GM18520 (cell line): ENCODE measurements around the gene IGFN1.

Experiments
- ATAC-seq: cut with Tn5 transposase; IDR thresholded peaks from one replicate; pipeline ENCODE4 v1.9.1; 2021; ENCODE audit not compliant: unreplicated experiment

Gene IGFN1

DNA sequence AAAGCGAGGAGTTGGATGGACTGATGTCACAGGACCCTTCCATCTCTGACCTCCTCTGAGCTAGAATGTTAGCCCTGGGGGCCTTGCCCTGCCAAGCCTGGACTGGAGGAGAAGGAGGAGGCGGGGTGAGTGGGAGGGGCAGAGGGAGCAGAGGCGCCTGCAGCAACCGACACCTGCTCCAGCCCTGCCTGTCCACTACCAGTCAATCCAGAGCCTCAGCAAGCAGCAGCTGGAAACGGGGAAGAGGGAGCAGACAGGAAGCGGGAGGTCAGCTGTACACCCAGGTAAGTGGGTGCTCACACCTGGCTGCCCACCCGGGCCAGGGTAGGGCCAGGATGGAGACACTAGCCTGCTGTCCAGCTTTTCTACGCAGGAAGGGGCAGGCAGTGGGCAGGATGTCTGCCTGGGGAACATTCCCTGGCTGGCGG, at the start of gene IGFN1:
IGFN1 (plus strand) TSS at position 201 of the 428 bp plus-strand sequence. CDS start 2,470 bp downstream, outside the sequence.
- no peak for ATAC-seq

DNA sequence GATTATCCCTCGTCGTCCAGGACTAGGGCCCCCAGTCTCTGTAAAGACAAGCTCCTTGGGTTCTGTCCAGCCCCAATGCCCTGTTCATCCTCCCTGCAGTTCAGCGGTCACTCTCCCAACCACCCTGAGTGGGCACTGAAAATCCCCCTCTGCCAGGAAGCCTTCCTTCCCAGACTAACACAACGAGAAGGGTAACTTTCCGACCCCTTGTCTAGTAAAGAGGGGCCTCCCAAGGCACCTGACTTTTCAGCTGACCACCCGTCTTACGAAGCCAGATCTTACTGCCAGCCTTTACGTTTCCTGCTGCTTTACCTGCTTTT, 49.7 kb upstream of the IGFN1 start:
- ATAC-seq: no peak

DNA sequence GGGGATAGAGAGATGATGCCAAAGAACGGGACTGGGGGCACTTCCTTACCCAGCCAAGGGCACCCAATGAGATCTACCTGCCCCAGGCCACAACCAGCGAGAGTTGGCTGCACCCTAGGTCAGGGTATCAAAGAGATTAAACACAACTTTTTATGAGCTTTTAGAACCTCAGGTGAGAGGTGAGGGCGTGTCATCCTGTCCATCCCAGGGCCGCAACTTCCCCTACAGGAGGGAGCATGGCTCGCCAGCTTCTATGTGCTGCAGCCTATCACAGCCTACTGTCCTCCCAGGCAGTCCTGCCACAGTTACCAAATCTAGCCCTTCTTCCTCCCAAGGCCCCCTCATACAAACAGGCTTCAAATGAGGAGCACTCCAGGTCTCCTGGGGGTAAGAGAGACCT, 49.2 kb upstream of the IGFN1 start:
- ATAC-seq: no peak

DNA sequence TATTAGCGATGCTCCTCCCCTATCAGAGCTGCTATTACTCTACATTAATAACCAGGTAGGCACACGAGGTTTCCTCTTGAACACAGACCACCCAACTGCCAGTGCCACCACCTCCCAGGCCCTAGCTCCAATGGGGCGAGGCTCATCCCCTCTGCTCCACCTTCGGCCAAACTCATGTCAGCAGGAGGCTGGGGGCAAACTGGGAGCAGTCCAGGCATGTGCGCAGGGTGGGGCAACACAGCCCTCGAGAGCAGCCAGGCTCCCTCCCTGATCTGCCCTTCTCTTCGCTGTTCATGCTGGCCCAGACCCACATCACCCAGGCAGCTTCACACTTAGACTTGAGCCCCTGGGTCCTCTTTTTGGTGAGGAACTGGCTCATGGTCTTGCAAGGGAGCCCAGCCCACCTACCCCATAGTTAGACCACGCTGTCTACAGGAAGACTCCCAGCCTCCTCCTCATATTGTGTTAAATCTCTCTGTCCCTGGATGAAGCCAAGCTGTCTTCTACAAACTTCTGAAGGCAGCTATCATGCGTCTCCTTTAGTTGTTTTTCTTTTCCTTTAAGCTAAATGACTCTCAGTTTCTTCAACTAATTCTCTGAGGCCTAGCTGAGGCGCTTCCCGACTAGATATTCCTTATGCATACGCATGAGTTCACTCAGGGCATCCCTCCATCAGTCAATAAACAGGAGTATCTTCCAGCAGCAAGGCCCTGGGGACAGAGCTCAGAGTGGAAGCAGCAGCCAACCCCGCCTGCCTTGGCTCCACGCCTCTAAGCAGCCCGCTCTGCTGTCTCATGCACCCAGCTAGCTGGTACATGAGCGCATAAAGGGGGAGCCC, 48.4 kb upstream of the IGFN1 start:
- ATAC-seq: no peak

DNA sequence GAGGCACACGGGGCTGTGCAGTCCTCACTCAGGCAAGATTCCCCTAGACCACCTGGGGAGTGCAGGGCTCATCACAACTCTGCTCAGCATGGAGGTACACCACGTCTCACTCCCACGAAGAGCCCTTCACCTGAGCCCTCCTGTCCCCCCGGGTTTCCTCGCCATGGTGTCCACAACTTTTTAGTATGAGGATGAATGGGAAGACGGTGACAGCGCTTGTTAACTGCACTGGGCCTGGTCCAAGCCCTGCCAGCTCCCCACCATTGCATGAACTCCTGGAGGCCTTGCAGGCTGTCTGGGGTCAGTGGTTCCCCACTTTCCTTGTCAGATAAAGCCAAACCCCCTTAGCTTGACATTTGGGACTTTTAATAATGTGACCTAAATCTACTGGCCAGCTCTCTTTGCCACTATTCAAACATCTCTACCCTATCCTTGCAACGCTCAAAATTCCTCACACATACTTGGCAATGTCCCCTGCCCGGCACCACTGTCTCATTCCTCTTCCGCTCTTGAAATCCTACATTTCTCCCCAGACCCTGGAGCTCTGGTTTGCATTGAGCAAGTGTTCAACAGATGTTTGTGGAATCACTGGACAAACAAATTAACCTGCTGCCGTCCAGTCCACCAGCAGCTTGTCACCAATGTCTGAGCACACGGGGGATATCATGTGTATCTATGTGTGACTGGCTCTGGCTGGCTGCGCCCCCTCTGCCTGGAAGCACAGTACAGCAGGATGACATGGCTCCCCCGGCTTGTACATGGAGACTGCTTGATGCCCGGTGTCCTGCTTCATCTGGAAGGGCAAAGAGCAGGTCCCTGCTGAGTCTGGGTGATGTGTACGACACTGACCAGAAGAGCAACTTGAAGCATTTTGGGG, 47.5 kb upstream of the IGFN1 start:
- no peak for ATAC-seq

DNA sequence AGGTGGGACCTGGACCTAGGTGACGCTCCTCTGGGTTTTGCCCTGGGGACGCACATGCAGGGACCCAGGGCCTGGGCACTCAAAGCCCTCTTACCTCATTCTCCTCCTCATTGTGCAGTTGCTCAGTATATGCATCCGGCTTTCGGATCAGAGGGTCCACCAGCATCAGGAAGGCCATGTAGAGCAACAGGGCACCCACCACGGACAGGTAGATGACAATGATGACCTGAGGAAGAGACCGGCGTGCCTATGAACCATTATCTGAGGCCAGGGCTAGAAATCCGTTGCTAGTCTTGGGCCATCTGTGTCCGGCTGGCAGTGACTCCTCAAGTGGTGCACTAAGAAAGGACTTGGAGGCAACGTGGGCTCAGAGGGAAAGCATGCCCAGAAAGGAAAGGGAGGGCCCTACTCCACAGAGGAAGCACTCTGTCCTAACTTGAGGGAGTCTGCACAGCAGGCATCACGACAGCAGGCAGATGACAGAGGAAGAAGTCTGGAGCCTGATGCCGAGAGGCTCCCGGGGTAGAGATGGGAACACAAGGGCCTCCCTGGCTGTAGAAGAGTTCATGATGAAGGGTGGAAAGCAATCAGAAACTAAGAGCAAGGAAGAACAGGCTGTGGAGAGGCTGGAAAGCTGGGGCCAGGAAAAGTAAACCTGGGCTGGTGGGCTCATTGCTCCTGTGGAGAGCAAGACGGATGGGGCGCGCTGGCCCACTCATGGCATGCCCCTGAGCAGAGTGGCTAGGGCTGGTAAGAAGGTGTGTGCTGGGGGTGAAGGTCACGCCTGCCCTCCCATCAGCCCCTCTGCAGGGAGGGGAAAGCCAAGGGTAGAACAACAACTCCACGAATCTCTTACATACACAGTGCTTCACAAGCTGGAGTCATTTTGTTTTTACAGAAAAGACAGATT, 46.6 kb upstream of the IGFN1 start:
- no peak for ATAC-seq

DNA sequence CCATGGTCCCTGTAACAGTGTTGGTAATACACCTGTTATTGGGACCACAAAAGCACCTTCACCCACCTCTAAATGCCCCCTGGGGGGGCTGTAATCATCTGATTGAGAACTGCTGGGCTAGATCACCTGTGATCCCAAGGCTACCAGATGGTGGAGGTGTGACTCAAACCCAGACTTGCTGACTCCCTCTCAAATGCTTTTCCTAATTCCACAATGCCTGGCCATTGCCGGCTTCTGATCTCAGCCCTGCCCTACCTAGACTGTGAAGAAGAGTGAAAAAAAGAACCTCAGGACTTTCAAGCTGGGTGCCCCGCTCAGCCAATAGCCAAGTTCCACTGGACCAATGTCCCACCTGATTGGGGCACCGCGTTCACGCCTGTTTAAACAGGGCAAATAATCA, 45.9 kb upstream of the IGFN1 start:
- ATAC-seq: no peak

DNA sequence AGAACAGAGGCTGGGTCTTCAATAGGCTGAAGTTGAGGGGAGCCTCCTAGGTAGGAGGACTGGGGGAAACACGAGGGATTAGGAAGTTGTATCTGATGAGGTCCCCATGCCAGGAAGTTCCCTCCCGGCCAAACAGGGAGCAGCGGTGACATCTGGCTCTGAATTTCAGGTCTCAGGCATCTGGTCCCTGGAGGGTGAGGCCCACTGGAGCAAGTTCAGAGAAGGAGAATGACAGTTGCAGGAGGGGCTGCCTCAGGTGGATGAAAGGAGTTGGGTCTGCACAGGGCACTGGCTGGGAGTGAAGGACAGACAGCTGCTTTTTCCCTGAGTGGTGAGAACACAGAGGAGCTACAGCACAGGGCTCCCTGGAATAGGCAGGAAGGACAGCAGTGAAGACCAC, 45.5 kb upstream of the IGFN1 start:
- ATAC-seq: no peak

DNA sequence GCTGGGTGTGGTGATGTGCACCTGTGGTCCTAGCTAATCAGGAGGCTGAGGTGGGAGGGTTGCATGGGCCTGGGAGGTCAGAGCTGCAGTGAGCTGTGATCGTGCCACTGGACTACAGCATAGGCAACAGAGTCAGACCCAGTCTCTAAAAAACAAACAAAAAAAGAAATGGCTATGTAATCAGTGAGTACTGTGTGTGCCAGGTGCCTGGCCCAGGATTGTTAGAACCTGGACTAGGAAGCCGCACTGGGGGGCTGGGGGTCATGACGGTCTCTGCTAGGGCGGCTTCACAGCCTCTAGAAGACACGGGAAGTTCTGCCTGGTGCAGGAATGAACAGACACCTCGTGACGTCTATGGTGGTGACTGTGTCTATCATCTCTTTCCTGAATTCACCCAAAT, 44.8 kb upstream of the IGFN1 start:
- ATAC-seq: no peak

DNA sequence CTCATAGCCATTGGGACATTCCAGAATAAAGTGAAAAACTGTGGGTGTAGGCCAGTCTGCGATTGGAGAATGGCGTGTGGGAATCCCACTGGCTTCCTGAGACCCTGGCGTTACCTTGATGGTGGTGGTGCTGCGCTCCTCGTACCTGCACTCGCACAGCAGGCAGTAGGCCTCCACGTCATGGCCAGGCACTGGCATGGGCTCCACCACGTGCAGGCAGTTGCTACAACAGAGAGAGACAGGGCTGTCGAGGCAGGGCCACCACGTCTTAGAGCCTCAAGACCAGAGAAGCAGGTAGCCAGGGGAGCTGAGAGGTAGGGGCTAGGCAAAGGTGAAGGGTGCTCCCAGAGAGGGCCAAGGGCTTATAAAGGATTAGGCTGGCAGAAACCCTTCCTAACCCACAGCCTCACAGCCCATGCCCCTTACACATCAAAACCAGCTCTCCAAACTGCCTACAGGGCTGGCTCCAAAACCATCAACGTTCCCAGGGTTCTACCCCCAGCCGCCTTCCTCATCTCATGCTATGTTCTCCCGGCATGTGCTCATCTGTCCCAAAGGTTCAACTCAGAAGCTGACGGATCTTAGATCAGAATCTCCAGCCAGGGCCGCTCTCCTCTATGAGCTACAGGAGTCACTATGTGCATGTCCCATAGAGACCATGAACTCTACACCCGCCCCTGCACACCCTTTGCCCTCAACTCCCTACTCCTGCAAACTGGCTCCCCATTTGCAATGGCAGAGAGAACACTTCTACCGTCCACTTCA, 43.8 kb upstream of the IGFN1 start:
- no peak for ATAC-seq

DNA sequence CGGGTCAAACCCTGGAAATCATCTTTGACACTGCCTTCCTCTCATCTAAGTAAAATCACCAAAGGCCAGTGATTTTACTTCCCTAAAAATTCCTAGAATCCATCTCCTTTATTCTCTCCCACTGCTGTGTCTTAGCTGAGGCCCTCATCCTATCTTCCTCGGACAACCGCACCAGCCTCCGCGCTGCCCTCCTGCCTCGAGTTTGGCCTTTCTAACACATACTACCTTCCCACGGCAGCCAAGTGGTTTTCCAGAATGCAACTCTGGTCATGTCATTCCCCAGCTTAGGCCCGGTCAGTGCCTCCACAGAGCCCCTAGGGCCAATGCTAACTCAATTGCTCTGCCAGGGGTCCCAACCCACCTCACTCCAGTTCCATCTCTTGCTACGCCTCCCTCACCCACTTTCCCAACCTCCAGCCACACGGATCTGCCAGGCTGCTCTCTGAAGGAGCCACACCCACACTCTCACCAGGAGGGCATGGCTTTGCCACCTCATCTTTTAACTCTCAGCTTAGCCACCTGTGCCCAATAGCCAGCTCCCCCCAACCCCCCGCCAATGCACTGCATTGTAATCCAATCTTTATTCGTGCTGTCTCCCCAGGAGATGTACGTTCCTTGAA, 43.1 kb upstream of the IGFN1 start:
- ATAC-seq: no peak

DNA sequence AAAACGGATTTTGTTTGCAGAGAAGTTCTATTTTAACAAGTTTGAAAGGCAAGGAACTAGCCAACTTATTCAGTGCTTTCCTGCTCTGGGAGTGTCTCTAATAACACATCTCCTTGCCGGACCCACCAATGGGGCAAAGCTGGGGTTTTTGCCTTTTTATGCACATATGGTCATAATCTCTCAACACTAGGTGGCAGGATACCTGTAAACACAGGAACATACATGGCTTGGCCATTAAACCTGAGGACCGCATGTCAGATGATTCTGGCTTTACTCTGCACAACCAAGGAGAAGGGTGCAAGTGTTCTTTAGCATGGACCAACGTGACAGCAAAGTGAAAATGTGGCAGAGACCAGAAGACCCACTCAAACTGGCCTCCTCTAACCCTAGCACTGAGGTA, 41.2 kb upstream of the IGFN1 start:
- no peak for ATAC-seq

DNA sequence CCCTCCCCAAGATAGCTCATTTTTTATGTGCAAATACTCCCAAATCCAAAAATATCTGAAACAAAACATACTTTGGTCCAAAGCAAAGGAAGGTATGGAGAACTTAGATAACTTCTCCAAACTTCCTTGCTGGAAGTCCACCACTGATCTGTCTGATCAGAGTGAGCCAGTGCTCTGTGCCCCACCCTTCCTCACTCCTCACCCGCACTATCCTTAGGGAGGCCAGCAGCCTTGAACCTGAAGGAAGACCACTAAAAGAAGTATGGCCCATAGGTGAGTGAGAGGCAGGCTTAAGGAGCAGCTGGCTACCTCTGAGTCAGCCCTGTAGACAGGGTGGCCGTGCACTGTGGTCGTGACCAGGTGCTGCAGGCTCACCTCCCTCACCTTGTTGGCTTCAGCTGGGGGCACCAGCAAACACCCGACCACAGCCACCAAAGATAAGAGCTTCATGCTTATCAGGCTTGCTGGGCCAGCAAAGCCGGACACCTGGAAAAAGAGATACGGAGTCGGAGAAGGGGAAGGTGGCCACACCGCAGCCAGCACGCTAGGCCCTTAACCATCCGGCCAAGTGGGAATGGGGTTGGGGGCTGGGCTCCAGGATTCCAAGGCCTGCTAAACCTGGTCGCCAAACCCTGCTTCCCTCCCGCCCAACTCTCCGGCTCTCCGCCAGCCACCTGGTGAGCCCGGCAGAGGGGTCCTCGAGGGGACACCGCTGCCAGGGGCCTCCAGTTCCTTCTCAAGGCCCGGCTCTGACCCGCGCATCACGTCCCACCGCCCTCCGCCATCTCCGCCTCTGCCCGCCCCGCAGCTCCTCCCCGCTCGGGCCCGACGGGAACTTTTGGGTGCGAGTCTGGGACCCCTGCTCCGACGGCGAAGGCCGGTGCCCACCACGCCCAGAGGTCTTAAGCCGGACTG, 36.9 kb upstream of the IGFN1 start:
- ATAC-seq: peak; percentile 20

DNA sequence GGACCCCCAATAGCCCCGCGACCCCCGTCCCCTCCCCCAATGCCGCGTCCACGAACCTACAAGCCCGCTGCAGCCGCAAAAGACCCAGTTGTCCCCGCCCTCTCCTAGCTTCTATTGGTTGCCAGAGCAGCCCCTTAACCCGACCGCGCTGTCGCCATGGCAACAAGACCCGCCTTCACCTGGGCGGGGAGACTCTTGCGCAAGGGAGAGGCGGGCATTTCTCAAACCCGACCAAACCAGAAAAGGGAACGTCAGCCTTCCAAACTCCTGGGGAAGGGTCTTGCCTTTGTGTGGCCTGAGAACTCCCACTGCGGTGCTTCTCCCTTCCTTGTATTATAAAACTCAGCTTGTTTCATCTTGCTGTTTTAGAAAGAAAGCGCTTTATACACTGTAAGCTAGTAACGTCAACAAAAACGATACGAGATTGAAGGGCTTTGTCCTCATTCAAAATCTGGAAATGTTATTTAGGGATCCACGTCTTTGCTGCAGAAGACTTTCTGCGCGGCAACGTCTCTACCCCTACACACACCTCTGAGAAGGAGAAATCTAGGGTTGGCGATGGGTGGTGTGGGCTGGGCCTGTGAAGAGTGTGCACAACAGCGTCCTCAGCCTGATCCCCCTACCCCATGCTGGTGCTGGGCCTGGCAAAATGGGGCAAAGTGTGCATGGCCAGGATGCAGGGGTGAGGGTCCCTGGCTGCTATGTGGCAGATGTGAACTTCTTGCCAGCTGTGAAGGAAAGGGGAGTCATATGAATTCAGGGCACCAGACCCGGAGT, 36.0 kb upstream of the IGFN1 start, which contains the start of gene TMEM9:
TMEM9 (minus strand) TSS at position 86 of the 777 bp plus-strand sequence. CDS start 551 bp downstream, outside the sequence.
- peak; percentile 93 for ATAC-seq

DNA sequence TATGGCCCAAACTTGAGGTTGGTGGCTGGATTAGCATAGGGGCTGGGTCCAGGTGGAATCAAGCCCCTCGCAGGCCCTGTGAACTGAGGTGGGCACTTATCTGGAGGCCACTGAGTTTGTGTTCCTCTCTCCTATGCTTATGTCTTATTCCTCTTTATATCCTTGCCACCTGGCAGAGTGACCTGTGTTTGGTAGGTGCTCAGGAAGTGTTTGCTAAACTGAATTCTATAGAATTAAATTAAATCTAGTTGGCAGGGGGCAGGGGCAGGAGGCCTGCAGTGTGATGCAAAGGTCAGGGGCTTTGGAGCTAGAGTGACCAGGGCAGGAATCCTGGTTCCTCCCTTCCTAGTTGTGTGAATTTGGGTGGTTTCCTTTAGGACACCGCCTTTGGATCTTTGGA, 35.3 kb upstream of the IGFN1 start:
- no peak for ATAC-seq

DNA sequence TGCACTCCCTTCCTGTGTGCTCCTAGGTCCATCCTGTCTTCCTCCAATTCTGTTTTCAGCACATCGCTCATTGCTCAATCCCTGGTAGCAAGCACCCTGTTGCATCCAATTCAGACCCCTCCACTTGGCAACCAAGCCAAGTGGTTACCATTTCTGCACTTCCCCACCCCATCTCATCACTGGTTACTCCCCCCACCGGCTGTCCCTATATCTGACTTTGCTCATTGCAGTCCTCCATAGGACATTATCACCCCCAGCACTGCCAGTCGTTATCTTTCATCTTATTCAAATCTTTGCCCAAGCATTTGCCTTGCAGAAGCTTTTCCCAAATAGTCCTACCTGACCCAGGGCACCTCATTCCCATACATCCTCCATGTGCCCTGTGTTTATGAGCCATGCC, 34.3 kb upstream of the IGFN1 start:
- ATAC-seq: no peak

DNA sequence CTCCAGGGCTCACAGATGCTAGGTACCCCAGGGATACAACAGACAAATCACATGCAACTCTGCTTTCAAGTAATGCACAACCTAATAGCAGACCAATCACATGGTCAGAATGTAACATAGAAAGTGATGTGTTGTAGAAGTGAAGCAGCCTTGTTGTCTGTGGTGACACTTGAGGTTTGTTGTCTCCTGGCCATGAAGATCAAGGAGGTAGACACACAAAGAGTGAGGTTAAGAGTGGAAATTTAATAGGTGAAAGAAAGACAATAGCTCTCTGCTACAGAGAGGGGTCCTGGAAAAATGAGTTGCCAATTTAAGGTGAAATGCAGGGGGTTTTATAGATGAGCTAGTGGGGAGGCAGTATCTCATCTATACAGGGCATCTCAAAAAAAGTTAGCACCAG, 33.8 kb upstream of the IGFN1 start:
- ATAC-seq: no peak

DNA sequence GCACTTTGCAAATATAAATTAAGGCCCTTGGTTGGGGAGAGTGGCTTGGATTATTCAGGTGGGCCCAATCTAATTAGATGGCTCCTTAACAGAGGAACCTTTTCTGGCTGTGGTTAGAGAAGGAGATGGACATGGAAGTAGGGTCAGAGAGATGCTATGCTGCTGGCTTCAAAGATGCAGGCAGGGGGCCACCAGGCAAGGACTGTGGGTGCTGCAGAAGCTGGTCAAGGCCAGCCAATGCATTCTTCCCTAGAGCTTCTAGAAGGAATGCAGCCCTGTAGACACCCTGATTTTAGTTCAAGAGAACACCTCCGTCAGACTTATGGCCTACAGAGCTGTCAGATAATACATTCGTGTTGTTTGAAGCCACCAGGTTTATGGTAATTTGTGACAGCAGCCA, 32.7 kb upstream of the IGFN1 start:
- no peak for ATAC-seq
